Measurements from ENCODE around the gene PAWR.
"Not testable (repeated sequence)": the region's sequence is repeated elsewhere in the genome, so short reads cannot be mapped to it uniquely, and the experiment has no call there.

The PAWR gene

DNA sequence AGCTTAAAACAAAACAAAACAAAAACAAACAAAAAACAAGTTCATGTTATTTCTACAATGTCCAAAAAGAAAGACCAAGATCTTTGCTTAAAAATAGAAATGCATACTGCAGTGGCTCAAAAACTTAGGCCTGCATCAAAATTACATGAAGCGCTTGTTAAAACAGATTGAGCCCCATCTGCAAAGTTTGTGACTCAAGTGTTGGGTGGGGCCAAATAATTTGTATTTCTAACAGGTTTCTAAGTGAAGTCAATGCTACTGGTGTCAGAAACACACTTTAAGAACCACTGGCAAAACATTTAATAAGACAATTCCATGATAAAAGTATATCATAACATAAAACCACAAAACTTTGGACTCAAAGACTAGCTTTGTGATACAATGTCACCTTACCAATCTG is 105.6 kb downstream of the PAWR start:
- no peak for DNase-seq

DNA sequence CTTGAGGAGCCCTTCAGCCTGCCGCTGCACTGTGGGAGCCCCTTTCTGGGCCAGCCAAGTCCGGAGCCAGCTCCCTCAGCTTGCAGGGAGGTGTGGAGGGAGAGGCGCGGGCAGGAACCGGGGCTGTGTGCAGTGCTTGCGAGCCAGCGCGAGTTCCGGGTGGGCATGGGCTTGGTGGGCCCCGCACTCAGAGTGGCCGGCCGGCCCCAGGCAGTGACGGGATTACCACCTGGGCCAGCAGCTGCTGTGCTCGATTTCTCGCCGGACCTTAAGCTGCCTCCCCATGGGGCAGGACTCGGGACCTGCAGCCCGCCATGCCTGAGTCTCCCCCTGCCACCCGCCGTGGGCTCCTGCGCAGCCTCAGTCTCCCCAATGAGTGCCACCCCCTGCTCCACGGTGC is 116.9 kb downstream of the PAWR start:
- no peak for DNase-seq

DNA sequence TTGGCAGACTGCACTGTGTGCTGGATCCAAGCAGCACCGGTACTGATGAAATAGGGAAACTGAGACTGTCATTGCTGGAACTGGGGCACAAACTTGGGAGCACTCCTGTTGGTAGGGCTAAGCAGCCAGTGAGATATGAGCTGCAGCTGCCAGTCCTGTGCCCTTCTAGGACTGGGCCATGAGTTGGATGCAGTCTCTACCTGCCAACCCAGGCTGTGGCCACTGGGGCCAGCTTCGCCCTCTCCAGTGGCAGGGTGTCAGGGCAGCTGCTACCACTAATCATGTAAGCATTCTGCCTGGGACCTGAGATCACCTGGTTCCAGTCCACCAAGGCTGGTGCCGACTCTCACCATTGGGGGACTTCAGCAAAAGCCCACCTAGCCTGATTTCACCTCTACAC is 121.1 kb downstream of the PAWR start:
- no peak for DNase-seq

DNA sequence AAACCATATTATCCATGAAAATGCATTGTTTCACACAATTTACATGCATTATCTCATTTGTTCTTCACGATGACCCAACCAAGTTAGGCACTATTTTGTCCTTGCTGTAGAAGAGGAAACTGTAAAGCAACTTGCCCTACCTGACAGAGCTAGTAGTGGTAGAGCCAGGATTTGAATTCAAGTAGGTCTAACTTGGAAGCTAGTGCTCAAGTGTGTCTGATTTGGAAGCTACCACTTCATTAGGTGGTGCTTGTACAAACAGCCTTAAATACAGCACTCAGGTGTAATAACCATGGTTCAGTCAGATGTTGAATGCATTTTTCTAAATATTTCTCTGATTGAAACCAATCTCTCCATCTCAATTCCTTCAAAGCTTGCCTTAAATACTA is 123.6 kb downstream of the PAWR start:
- DNase-seq: no peak

DNA sequence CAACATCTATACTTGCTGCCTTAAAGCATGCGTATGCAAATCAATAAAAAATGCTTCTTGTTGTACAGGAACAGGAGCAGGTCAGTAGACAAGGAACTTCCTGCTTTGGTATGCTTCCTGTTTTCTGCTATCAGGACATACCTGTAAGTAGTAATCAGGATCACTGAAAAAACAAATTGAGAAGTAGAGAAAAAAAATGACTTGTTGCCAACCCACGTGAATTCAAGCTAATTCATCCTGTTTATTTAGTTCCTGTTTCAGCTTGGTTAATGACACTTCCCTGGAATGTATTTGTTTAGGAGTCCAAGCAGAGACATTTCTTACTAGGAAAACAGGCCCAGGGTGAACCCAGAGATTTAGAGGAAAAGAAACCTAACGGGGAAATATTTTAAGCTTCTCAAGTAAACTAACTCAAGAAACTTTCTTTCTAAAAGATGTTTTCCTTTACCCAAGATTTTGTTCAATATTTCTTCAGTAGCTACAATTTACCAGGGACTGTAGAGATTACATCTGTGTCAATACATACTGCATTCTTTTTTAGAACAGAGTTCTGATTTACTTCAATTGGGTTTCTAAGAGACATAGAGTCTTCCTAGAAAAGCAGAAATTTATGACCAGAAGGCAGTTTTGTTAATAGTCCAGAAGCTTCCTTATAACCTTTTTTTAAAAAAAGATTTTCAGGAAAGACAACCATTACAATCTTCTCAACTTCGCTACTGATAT is 124.2 kb downstream of the PAWR start:
- peak; percentile 68 for DNase-seq

DNA sequence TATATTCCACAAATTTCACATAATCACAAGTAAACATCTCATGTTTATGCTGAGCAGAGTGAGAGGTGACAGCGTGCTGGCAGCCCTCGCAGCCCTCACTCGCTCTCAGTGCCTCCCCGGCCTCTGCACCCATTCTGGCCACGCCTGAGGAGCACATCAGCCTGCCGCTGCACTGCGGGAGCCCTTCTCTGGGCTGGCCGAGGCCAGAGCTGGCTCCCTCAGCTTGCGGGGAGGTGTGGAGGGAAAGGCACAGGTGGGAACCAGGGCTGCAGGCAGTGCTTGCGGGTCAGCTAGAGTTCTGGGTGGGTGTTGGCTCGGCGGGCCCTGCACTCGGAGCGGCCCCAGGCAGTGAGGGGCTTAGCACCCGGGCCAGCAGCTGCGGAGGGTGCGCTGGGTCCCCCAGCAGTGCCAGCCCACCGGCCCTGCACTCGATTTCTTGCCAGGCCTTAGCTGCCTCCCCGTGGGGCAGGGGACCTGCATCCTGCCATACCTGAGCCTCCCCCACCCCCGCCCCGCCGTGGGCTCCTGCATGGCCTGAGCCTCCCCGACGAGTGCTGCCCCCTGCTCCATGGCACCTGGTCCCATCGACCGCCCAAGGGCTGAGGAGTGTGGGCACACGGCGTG is 125.9 kb downstream of the PAWR start:
- not testable (repeated sequence) for DNase-seq

DNA sequence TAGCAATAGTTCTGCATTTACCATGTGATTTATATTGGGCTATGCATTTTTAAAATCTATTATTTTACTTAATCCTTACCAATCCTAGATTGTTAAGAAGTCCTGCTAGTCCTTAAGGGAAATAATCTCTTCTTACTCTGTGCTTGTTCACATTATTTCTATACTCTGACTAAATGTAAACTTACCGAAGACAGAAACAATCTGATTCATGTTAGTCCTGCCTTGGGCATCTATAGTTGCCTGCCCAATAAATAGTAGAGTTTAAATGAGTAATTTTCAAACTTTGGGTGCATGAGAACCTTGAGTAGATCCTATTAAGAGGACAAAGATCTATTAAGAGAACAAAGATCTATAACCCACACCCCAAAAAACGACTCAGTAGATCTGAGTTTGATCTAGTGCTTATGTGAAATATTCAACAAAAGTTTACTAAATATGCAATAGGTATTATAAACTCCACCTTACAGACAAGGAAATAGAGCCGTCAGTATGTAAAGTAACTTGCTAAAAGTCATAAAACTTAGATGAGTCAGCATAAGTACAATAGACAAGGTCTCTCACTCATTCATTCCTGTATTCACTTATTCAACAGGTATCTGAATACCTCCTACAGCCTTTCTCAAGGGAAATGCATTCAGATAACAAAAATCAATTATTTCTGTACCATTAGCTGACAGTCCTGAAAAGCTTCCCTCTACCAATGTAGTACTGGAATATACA is 127.6 kb downstream of the PAWR start:
- DNase-seq: no peak

DNA sequence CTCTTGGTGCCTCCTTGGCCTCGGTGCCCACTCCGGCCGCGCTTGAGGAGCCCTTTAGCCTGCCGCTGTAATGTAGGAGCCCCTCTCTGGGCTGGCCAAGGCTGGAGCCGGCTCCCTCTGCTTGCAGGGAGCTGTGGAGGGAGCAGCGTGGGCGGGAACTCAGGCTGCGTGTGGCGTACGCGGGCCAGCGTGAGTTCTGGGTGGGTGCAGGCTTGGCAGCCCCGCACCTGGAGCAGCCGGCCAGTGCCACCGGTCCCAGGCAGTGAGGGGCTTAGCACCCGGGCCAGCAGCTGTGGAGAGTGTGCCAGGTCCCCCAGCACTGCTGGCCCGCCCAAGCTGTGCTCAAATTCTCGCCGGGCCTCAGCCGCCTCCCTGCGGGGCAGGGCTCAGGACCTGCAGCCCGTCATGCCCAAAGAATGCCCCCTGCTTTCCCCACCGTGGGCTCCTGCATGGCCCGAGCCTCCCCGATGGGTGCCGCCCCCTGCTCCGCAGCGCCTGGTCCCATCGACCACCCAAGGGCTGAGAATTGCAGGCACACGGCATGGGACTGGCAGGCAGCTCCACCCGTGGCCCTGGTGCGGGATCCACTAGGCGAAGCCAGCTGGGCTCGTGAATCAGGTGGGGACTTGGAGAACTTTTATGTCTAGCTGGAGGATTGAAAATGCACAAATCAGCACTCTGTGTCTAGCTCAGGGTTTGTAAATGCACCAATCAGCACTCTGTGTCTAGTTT is 129.2 kb downstream of the PAWR start:
- DNase-seq: no peak

DNA sequence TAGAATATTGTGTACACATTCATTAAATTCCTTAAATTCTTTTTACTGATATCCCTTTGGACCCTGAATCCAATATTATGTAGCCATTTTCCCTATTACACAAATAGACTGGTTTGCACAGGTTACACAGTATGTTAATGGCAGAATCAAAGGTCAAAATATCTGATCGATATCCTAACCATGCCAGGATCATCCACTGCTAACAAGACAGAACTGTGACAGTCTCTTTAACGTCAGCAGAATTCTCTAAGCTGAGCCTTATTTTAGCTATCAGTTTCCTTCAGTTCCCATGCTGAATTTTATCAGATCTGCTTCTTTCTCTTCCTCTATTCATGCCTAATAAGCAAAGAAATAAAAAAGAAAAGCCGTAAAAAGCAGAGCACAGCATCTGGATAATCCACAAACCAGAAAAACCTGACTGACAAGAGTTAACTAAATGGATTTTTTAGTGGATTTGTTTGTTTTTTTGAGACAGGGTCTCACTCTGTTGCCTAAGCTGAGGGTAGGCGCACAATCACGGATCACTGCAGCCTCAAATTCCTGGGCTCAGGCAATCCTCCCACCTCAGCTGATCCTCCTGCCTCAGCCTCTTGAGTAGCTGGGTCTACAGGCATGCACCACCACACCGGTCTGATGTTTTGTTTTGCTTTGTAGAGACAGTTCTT is 130.4 kb downstream of the PAWR start:
- DNase-seq: no peak

DNA sequence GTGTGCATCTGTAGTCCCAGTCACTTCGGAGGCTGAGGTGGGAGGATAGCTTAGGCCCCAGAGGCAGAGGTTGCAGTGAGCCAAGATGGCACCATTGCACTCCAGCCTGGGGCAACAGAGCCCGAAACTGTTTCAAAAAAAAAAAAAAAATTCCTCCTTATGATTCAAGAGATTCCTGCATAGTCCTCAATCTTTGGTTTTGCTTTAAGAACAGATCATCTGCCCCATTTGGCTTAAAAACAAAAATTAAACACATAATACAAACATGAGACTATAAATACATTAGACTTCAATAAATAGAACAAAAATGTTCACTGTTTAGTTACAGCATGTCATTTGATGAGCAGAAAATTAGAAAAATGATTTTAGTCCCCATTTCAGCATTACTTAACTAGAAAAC is 131.2 kb downstream of the PAWR start:
- no peak for DNase-seq

DNA sequence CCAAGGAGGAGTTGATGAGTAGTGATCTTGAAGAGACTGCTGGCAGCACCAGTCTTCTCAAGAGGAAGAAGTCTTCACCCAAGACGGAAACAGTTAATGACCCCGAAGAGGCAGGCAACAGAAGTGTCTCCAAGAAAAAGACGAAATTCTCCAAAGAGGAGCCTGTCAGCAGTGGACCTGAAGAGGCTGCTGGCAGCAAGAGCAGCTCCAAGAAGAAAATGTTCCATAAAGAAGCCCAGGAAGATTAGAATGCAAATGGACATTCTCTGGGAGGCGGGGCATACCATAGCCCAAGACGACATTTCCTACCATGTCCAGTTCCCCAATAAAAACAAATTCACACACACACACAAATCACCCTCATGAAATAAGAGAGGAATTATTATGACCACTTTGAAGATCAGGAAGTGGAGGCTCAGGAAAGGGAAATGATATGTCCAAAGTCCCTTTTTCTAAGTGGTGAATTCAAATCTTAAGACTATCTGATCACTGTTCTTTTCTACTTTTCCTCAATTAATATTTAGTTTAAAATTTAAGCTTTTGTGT is 131.8 kb downstream of the PAWR start:
- no peak for DNase-seq

DNA sequence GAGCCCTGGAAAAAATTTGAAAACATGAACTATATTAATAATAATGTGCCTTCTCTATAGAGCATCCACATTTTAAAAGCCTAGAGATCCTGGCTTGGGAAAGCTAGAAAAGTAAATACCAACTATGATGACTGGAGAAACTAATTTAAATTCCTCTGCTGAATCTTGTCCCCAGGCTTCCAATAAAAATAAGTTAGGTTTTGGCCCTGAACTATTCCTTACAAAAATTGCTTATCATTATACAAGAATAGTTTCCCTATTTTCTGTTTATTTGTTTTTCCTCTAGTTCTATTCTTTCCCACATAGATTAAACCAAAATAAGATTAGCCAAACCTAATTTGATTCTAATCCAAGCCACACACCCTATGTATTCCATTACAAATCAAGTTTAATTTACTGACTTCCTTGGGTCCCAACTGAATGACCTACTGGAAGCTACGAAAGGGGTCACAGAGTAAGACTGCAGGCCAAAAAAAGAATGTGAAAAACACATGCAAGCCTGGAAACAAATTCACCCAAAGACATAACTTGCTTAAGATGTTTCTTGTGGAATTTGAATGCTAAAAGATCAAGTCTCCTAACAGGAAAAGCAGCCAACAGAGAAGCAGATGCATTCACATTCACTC is 133.0 kb downstream of the PAWR start:
- no peak for DNase-seq

DNA sequence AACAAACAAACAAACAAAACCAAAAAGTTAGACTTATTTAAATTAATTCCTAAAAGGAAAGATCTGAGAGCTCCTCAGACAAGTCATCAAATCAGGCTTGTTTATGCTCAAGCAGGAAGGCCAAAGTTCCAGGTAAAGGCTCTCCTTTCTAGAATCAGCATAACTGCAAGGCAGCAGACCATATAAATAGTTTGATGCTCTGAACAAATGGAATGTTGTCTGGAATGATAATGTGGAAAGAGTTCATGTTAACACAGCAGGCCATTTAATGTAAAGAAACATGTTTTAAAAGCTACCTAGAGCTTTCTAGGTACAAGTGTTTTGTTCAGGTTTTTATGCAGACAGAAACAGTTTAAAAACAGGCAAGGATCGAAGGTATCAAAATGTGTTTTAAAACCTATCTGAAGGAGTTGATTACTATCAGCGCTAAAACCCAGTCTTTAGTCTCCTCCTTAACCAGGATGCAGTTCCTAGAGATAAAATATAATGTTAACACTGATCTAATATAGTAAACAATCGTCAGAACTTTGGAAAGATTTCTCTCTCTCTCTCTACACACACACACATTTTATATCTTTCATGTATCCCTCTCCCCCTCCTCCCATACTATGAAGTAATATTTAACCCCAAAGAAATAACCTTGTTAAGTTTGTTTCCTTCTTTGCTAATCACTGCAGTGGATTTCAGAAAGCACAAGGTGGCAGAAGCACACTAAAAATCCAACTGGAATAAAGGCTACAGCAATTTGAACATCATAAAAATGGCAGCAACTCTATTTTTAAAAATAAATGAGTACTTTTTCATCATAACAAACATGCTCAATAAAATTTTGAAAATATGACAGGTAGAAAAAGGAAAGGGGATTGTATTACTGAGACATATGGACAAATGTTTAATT is 135.5 kb downstream of the PAWR start:
- no peak for DNase-seq

DNA sequence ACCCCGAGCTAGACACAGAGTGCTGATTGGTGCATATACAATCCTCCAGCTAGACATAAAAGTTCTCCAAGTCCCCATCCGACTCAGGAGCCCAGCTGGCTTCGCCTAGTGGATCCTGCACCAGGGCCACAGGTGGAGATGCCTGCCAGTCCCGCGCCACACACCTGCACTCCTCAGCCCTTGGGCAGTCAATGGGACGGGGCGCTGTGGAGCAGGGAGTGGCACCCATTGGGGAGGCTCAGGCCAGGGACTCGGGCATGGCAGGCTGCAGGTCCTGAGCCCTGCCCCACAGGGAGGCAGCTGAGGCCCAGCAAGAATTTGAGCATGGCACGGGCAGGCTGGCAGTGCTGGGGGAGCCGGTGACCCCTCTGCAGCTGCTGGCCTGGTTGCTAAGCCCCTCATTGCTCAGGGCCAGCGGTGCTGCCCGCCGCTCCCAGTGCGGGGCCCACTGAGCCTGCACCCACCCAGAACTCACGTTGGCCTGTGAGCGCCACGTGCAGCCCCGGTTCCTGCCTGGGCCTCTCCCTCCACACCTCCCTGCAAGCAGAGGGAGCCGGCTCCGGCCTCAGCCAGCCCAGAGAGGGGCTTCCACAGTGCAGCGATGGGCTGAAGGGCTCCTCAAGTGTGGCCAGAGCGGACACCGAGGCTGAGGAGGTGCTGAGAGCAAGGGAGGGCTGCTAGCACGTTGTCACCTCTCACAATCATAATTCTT is 136.7 kb downstream of the PAWR start:
- DNase-seq: no peak

DNA sequence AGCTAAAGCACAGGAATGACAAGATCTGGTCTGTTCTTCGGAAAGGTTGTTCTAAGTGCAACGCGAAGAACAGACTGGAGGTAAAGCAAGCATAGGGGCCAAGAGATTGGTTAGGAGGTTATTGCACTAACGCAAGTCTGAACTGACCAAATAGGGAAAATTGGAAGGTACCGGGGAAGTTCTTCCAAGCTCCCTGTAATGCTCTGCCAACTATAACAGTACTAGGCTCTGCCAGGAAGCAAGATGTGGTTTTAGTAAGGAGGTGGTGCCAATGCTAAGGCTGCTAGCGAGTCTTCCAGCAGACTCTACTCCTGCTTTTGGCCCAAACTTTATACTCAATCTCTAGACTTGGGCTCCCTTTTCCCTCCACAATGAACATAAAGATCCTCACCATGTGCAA is 138.6 kb downstream of the PAWR start:
- DNase-seq: no peak

DNA sequence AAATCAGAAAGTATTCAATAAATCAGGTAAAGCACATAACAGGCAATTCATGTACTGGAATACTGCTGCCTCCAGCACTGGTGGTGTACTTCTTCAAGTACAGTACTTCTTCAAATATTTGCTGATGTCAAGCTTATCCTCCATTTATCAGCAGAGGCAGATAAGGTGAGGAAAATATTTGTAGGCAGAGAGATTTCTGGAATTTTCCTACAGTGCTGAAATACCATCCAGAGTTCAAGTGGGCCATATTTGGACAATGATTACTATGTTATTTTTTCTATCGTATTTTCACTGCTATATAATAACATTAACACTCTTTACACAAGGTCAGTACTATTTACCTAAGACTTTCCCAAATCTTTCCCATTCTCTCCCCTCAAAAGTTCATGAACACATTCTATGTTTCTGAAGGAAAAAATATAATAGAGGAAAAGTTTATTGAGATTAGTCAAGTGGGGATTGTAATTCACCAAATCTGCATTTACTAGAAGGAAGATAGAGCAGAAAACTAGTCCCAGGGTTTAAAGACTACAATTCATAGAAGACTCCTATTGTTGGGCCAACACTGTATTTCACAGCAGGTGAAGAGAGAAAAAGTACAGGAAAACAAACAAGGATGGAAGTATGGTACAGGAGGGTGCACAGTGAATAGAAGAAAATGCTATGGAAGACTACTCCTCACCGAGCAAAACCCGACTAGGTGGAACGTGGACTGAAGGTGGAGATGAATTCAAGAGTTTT is 141.1 kb downstream of the PAWR start:
- DNase-seq: no peak

DNA sequence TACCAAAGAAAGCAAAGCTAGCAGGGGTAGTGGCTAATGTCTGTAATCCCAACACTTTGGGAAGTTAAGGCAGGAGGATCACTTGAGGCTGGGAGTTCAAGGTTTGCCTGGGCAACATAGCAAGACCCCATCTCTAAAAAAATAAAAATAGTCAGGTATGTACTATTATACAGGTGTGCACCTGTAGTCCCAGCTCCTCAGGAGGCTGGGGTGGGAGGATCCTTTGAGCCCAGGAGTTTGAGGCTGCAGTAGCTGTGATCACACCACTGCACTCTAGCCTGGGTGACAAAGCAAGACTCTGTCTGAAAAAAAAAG is 142.2 kb downstream of the PAWR start:
- DNase-seq: no peak

DNA sequence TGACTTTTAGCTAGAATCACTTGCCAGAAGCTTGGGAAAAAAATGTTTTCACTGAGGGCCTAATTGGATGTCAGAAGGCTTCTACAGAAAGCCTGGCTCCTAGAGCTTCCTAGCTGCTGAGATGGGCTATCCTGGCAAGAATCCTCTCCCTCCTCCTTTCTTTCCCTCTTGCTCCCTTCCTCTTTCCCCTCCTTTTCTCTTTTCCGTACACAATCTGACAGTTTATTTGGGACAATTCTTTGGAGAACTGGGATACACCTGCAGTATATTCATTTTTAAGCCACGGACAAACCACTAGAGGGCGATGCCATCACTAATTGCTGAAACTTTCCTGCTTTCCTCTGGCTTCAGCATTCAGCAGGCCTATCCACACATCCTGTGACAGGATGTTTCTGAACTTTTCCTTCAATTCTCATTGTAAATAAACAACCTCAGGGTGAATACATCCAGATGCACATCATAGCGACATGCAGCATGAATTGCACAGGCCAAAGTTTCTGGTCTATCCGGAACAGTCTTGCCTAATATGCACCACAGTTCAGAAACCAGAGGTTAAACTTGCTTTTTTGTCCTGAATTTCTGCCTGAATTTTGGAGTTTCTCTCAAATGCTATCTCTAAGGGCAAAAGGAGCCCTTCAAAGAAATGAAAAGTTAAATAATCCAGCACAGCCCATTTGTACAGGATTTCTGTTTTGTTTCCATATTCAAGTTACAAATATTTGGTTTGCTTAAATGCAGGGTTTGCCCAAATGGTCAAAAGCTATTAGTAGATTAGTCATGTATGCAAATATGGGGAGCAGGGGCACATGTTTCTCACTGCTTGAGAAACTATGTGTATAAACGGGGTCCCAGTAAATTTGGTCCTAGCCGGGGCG is 142.8 kb downstream of the PAWR start:
- peak; percentile 63 for DNase-seq

Data from NCI-H2029 treated with DMSO at 0.1 percent for 48 hours (cell line).